ENCODE data around the gene SSR4.

SSR4 gene

GRCh38 chrX:153774576-153775292 is 19.7 kb upstream of the SSR4 start:
- Histone ChIP-seq H3K27ac (replicated peaks) (no peak overlapping the region), H3K27me3 (ENCODE audit: insufficient read depth, poor library complexity, severe bottlenecking) (no peaks in the 10 kb centered on the region), H3K4me3 (replicated peaks; ENCODE audit: insufficient read depth, low read length) (no peak overlapping the region)
- no peak for TF ChIP-seq POLR2AphosphoS5 (IDR thresholded peaks at IDR 0.05; ENCODE audit: low read depth)
- no peak for DNase-seq (ENCODE audit: low read depth in 1 of 2, low spot score in 1 of 2)

DNA sequence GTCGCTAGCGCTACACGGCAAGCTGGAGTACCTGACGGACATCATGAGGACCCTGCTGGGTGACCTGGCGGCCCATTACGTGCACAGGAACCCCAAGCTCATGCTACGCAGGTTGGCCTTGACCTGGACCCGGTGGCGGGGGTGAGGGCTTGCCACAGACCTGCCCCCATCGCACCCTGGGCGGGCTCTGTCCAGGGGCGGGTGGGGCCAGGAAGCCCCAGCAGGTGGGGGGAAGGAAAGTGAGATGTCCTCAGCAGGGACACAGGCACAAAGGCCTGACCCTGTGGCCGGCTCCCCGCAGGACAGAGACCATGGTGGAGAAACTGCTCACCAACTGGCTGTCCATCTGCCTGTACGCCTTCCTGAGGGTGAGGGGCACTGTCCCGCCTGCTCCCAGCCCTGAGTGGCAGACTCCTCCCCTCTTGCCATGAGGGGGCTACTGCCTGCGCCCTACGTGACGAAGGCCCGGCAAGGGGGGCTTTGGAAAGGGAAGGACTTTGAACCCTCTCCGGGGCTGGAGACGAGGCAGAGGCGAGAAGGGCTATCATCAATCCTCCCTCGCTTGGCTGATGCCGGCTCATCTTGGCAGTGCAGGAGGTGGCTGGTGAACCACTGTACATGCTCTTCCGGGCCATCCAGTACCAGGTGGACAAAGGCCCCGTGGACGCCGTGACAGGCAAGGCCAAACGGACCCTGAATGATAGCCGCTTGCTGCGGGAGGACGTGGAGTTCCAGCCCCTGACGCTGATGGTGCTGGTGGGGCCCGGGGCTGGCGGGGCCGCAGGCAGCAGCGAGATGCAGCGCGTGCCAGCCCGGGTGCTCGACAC is 19.0 kb upstream of the SSR4 start:
- TF ChIP-seq REST (IDR thresholded peaks at IDR 0.05; ENCODE audit: insufficient replicate concordance, low read depth) (no peak), GABPA (IDR thresholded peaks at IDR 0.05; ENCODE audit: low read depth) (no peak), SPI1 (IDR thresholded peaks at IDR 0.05; ENCODE audit: borderline replicate concordance, low read depth) (no peak), POLR2AphosphoS5 (IDR thresholded peaks at IDR 0.05; ENCODE audit: low read depth) (no peak)
- TF ChIP-seq, protein P1, sequence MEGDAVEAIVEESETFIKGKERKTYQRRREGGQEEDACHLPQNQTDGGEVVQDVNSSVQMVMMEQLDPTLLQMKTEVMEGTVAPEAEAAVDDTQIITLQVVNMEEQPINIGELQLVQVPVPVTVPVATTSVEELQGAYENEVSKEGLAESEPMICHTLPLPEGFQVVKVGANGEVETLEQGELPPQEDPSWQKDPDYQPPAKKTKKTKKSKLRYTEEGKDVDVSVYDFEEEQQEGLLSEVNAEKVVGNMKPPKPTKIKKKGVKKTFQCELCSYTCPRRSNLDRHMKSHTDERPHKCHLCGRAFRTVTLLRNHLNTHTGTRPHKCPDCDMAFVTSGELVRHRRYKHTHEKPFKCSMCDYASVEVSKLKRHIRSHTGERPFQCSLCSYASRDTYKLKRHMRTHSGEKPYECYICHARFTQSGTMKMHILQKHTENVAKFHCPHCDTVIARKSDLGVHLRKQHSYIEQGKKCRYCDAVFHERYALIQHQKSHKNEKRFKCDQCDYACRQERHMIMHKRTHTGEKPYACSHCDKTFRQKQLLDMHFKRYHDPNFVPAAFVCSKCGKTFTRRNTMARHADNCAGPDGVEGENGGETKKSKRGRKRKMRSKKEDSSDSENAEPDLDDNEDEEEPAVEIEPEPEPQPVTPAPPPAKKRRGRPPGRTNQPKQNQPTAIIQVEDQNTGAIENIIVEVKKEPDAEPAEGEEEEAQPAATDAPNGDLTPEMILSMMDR (IDR thresholded peaks at IDR 0.05; ENCODE audit: insufficient read depth, low read length), result no peak
- H3K4me3 ChIP-seq (replicated peaks; ENCODE audit: insufficient read depth, low read length), result no peak overlapping the region
- no peak for DNase-seq (ENCODE audit: low read depth in 1 of 2, low spot score in 1 of 2)
- no peaks in the 10 kb centered on the region for H3K27me3 ChIP-seq (ENCODE audit: insufficient read depth, poor library complexity, severe bottlenecking)
- no peak overlapping the region for H3K27ac ChIP-seq (replicated peaks)

GRCh38 chrX:153776120-153776599 is 18.3 kb upstream of the SSR4 start:
- Histone ChIP-seq H3K27me3 (ENCODE audit: insufficient read depth, poor library complexity, severe bottlenecking) (no peaks in the 10 kb centered on the region), H3K27ac (replicated peaks) (no peak overlapping the region), H3K4me3 (replicated peaks; ENCODE audit: insufficient read depth, low read length) (no peak overlapping the region)
- DNase-seq (ENCODE audit: low read depth in 1 of 2, low spot score in 1 of 2), result no peak
- TF ChIP-seq, protein P1 (IDR thresholded peaks at IDR 0.05; ENCODE audit: insufficient read depth, low read length), result no peak
- TF ChIP-seq REST (IDR thresholded peaks at IDR 0.05; ENCODE audit: insufficient replicate concordance, low read depth) (no peak), SPI1 (IDR thresholded peaks at IDR 0.05; ENCODE audit: borderline replicate concordance, low read depth) (no peak), POLR2AphosphoS5 (IDR thresholded peaks at IDR 0.05; ENCODE audit: low read depth) (no peak), GABPA (IDR thresholded peaks at IDR 0.05; ENCODE audit: low read depth) (no peak)

DNA sequence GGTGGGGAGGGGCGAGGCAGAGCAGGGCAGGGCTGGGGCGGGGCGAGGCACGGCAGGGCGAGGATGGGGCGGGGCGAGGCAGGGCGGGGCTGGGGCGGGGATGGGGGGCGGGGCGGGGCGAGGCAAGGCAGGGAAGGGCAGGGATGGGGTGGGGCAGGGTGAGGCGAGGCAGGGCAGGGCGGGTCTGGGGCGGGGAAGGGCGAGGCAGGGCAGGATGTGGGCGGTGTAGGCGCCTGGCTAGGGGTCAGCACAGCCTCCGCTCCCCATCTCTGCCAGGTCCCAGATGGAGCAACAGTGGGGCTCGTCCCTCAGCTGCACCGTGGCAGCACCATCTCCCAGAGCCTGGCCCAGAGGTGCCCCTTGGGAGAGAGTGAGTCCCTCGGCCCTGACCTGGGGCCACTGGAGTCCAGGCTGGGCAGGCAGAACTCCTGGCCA is 17.8 kb upstream of the SSR4 start:
- Histone ChIP-seq H3K4me3 (replicated peaks; ENCODE audit: insufficient read depth, low read length) (no peak overlapping the region), H3K27me3 (ENCODE audit: insufficient read depth, poor library complexity, severe bottlenecking) (no peaks in the 10 kb centered on the region), H3K27ac (replicated peaks) (no peak overlapping the region)
- no peak for DNase-seq (ENCODE audit: low read depth in 1 of 2, low spot score in 1 of 2)
- TF ChIP-seq, protein P1 (IDR thresholded peaks at IDR 0.05; ENCODE audit: insufficient read depth, low read length), result no peak
- TF ChIP-seq SPI1 (IDR thresholded peaks at IDR 0.05; ENCODE audit: borderline replicate concordance, low read depth), result no peak
